HG02678 (cell line): ENCODE measurements around the gene TLX2.

Experiments used
- ATAC-seq: cut with Tn5 transposase; IDR thresholded peaks from one replicate; pipeline ENCODE4 v1.9.1; 2021; ENCODE audit warnings: mild to moderate bottlenecking, moderate library complexity; ENCODE audit not compliant: unreplicated experiment

Gene TLX2

DNA sequence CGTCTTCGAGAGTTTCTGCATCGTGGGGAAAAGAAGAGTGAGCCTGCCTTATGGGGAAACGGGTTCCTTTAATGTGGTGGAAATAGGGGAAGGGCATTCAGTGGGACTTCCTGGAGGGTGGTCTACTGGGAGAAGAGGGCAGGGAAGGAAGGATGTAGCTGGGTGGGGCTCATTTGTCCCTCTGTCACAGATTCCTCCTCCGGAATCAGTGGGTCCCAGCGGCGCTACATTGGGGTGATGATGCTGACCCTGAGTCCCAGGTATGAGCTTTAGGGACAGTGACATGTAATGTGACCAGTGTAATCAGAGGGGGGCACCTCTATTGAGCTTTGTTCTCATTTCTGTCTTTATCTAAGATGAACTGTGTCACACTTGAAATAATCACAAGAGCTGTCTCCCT is 17.4 kb downstream of the TLX2 start:
- no peak for ATAC-seq

DNA sequence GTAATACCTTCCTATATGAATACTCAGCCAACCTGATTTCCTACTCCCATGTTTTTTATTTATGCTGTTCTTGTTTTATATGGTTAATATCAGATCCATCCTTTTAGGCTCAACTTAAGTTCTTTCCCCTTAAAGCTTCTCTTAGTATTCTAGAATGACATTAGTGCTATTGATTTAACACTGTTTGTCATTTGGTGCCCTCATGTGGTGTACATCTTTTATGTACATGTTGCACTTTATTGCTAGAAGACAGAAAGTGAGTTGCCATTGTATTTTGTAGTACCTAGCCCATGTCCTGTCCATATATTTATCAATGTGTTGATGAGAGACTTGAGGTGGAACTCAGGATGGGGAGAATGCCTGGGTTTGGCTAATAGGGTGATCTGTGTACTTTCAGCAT is 18.0 kb downstream of the TLX2 start:
- ATAC-seq: no peak

DNA sequence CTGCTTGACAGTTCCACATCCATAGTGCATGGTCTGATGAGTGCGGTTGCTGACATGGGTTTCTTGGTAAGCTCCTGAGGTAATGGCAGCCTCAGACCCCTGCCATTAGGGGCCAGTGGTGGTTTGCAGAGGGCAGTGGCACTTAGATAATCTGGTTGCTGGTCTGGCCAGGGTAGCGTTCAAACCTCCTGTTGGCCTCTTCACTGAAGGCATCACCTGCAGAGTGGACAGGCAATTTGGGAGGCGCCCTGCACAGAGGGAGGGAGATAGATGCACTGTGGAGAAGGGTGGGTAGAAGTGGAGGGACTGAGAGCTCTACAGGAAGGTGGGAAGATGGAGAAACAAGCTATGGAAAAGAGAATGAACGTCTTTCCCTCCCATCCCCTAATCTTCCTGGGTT is 19.2 kb downstream of the TLX2 start:
- ATAC-seq: no peak

DNA sequence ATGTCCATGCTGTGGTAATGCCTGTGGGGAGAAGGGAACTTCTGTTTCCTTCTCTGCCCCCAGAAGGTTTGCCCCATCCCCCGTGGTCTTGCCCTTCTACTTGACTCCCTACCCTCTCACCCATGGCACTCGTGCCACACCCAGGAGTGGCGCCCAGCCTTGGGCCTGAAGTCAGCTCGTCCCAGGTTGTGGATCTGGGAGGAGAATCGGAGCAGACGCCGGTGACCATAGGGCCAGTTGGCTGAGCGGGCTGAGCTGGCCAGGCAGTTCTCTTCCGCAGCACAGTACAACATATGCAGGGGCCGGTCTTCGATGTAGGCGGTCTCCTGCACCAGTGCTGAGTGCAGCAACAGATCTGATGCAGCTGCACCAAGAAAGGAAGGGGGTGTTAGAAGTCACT is 20.2 kb downstream of the TLX2 start:
- ATAC-seq: no peak

DNA sequence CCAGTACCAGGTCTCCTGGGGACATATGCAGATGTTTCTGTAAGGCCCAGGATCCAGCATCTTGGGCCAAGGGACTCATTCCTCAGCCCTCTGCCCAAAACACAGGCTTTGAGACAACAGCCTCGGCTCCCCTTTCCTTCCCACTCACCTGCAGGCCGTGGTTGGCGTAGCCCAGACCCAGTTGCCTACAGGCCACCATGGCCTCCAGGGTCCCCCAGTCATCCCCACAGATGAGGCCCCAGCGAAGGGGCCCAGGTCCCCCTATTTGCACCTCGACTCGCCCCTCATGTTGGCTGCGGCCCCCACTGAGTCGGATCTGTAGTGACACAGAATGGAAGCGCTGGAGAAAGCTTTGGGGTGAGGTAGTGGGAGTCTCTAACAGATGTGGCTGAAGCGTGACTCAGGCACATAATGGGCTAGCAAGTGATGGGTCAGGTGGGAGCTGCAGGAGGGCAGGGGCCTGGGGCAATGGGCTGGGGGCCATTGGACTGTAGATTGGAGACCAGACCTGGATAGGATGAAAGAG is 21.3 kb downstream of the TLX2 start:
- no peak for ATAC-seq

DNA sequence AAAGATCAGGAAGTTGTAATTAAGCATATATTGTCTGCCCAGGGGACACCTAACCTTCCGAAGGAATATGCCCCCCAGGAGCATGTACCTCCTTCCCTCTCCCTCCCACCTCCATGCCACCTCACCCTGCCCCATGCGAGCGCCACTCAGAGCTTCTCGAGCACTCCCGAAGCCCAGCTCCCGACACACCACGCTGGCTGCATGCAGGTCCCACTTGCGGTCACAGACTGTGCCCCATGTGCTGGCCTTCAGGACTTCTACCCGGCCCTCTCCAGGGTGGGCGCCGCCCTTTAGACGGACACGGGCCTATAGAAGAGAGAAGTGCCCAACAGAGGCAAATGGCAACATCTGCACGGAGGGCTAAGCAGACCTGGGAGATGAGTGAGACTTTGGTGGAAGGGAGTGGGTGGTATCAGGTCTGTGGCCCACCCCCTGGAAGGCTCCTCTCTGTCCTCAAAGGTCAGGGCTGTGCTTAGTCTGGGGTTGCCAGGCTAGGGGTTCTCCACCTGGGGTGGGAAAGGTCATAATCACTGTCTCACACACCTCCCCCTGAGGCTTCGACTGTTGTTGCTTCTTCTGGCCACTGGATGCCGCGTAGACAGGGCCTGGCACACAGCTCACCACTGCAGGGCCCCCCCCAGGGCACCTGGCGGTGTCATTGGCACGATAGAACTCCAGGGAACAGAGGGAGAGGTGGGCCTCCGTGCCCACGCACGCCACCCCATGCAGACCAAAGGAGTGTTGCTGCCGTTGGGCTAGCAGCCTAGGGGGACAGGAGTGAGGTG is 22.1 kb downstream of the TLX2 start:
- ATAC-seq: no peak

DNA sequence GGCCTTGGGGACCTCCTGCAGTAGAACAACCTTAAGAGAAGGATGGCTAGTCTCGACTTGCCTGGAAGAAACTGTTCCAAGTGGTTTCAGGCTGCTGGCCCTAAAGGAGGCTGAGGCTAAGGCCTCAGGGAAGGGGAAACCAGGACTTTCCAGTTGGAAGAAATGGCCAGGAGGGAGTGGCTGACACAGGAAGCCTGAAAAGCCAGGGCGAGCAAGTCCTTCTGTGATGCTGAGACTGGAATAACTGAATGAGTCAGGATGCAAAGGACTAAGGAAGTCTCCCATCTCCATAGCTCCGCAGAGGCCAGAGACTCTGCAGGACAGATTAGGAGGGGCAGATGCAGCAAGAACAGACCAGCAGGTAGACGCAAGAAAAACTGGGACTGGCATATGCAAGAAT is 22.9 kb downstream of the TLX2 start:
- no peak for ATAC-seq

DNA sequence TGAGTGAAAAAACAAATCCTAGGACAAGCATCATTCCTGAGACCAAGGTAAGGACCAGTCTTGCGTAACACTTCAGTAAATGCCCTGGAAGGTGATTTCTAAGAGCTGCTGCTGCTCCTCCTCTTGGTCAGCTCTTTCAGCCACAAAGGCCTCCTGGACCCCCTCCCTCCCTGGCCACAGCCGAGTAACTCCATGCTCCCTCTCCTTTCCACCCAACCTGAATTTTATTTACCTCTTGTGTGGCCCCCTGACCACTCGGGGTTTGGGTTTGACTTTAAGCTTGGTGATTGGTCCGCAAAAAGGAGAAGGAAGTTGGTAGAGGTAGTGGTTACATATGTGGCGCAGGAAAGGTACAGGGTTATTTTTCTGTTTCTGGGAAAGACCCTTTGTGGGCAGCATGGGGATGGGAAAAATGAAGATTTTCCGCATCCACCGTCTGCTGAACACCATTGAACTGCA is 24.7 kb downstream of the TLX2 start:
- no peak for ATAC-seq

DNA sequence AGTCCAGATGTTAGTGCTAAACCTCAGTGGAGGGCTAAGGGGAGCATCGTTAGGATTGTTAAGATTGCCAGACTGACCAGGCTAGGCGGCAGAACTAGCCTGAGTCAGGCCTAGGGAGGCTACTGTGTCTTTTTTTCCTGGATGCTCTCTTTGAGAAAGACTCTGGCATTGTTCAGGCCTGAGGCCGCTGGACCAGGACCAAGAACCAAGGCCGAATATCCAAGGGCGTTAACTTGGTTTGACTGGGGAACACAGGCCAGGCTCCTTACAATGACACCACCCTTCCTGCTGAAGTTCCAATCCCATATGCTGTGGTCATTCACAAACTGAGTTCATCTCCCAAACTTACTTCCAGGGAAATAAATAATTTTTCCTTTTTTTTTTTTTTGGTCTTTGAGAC is 26.0 kb downstream of the TLX2 start:
- no peak for ATAC-seq

DNA sequence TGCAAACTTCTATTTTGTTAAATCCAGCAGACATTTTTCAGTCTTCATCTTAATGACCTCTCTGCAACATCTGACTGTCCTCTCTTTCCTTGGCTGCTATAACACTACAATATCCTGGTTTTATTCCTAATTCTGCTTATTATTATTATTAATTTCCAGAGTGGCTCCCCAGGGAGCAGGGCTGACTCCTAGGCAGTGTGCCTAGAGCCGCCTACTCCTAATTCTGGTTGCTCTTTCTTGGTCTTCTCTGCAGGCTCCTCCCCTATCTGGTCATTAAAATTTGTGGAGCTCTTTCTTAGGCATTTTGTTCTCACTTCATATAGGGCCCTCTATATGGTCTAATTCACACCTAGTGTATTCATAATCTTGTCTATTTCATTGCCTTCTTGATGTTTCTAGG is 28.7 kb downstream of the TLX2 start:
- no peak for ATAC-seq

DNA sequence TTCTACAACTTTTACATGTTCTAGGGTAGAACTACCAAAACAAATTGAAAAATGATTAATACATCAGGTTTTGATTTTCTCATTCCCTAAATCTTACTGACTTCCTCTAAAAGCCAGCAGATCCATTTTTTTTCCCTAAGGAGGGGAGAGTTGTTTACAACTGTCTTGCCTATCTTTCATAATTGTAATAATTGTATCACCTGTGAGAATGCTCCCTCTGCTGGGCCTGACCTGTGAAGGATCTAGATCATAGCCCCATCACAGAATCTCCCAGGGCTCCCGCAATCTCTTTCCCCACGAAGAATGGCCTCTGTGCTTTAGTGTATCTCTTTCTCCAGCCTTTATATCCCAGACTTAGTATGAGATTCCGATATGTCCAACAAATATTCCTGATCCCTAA is 30.4 kb downstream of the TLX2 start:
- no peak for ATAC-seq

DNA sequence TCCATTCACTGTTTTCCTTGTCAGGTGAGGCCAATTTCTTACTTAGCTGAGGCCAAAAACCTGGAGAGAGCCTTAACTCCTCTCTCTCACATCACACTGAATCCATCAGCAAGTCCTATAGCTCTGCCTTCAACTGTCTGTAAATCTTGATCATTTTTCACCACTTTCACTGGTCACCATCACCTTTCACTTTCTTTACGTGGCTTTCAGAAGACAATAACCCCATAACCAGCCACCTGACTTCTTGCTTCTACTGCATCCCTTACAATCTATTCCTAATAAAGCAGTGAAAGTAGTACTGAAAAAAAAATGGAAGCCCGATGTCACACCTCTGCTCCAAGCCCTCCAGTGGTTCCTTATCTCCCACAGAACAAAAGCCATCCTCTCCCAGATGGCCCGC is 31.8 kb downstream of the TLX2 start:
- ATAC-seq: no peak

DNA sequence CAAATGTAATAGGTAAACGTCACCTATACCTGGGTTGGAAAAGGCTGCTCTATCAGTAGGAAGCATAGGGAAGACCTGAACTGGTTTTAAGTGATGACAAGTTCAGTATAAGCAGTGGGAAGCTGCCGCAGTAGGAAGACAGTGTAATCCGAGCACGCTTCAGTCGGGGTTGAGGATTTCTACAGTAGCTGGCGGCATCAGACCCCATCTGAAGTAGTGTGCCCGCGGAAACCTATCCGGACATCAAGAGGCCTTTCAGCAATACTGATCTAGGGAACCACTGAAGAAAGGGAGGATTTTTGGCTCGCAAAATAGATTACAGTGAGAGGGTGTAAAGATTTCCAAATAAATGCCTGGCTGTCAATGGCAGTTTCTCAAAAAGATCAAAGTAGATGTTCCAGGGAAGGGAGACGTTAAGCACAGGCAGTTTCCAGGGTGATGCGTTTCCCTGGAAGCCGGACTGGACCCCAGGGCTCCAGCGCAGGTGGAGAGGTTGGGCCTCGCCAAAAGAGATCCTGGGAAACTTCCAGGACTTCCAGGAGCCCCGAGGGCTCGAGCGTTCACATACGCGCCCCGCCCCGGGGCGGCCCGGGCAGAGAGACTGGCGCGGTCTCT is 34.1 kb downstream of the TLX2 start:
- ATAC-seq: no peak

DNA sequence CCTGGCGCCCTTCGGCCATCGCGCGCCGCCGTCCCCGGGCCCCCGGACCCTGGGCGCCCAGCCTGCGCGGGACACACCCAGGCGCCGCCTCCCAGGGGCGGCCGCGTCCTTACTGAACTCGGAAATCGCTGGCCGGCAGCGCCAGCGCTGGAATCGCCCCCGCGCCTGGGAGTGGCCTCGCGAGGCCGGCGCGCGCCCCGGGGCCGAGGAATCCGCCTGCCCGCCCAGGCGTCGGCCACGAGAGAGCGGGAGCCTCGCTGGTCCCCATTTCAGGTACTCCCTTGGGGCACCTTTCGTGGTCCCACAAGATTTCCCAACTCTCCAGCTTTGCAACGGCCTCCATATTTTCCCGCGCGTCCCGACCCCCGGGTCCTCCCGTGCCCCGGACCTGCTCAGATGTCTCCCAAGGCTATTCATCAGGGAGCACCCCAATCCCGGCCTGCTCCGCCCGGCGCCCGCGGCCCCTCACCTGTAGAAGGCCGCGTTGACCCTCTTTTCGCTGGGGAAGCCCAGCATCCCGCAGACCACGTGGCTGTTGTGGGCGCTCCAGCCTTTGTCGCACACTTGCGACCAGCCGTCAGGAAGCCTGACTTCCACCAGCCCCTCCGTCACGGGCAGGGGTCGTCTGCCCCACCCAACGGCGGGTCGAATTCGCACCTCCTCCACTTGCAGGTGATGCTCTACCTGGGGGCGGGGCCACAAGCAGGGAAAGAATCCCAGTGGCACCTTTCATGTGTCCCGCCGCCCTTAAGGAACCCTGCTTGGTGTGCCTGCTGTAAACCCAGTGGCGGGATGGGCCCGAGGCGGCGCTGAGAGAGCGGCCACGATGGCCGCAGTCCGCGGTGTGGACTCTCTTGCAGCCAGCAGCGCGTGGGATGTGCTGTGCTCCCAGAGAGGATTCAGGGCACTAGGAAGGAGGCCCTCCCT is 34.9 kb downstream of the TLX2 start:
- ATAC-seq: no peak

DNA sequence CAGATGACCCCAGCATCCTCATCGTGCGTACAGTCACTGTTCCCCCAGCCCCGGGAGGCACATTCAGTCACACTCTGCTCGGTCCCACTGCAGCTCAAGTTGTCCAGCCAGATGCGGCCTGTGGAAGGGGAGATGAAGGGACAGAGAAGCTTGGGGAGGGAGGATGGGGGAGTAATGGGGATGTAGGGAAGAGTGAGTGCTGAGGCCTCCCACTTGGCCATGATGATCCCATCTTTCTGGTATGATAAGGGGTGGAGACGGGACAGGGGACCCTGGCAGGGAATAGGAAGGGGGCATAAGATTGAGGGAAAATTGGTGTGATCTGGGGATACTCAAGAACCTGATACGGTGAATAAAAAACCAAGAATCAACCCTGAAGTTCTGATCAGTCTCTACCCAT is 36.0 kb downstream of the TLX2 start:
- no peak for ATAC-seq

DNA sequence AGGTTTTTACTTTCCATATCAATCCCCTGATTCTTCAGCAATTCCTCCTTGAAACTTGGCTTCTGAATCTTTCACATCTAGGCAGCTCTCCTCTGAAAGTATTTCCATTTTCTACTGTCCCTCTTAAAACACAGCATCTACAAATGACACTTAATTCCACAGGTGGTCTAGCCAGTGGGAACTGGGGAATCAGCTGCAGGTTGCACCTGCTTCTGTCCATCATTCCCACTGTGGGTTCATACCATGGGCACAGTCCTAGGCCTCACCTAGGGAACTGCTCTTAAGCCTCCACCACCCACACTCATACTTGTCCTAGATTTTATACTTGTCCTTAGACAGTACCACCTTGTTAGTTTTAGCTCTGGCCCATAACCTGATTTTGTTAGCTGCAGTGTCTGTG is 37.3 kb downstream of the TLX2 start:
- ATAC-seq: no peak

DNA sequence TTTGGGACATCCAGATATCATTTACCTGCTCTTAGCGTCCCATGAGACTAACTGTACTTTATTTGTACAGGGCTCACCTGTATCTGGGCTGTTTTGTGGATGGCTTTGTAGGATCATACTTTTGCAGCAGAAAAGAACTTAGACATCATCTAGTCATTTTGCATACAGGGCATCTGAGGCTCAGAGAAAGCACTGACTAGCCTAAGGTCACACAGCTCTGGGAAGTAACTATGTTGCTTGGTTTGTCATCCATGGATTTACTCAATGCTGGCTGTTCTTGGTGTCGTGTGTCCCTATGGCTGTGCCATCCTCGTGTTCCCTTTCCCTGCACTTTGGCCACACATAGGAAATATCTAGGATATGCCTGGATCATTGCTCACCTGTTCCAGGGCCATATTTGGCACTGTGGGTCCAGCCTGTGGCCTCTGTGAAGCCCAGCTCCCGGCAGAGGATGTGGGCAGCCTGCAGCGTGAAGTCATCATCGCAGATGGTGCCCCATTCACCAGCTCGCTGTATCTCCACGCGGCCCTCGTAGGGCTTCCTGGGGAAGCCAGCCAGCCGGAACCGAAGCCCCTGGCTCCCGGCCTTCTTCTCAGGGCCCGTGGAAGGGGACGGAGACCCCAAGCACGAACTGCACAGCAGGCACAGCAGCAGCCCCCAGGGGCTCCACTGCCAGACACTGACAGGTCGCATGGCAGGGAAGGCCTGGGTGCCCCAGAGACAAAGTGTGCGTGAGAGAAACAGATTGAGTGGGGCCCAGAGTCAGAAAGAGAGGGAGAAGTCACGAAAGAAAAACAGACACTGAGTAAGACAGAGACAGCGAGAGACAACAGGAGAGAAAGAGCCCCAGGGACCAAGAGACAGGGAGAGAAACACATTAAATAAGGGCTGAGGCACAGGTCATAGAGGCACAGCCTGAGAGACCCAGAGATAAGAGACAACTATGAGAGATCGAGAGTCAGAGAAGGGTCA is 38.0 kb downstream of the TLX2 start:
- ATAC-seq: no peak

DNA sequence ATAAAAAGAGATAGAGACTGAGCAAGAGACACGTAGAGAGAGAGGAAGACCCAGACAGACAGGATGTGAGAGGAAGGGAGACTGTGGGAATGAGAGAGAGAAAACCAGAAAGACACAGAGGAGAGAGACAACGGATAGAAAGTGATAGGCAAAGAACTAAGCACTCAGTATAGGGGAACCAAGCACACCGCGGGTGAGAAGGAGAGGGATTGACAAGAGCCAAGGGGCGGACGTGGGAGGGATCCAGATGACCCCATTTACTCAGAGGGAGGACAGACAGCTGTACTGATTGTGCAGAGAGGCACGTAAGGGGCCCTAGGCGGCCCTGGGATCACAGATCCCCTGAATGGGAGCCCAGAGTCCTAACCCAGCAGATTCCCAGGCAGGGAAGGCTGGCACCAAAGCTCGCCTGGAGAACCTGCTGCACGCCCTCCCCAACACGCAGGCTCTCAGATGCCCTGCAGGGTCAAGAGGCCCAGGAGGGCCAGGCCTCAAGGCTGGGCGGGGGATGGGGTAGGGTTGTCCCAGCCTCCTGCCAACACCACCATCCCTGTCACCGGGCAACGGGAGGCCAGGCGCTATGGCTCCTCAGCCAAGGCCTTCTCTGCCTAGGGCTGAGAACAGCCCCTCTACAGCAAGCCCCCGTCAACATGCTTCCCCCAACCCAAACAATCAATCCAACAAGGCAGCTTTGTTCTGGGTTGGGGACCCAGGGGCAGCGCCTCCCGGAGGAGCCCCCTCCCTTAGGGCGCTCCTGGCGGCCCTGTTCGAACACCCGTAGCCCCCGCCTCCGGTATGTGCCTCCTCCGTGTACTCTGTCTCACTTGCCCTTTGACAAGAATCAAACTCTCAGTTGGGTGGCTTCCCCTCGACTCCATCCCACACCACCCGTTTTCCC is 38.9 kb downstream of the TLX2 start:
- no peak for ATAC-seq
